K562 (cell line): ENCODE results near the gene DNAH8. TPM values are rescaled to one million over a fixed set of nuclear protein-coding genes. Genes with fewer than 3 reads are reported as not detected.

Experiments
- CREBBP ChIP-seq: IDR thresholded peaks from one replicate; pipeline ENCODE4 v1.6.1; 2012; ENCODE audit warnings: low read depth, mild to moderate bottlenecking, control low read depth, inconsistent platforms, low read length
- E2F3 ChIP-seq: fragments of 250-450 bp; sonication (Bioruptor Pico); IDR thresholded peaks from 2 replicates; pipeline ENCODE4 v1.4.0; 2020; ENCODE audit warnings: mild to moderate bottlenecking
- GTF2F1 ChIP-seq: IDR thresholded peaks from 2 replicates; pipeline ENCODE4 v1.6.1; 2011; ENCODE audit warnings: low read depth, low read length, improper control_type of control experiment
- HBP1 ChIP-seq: fragments of 450-650 bp; formaldehyde crosslinking; IDR thresholded peaks from 2 replicates; pipeline ENCODE4 v1.4.0; 2022; ENCODE audit warnings: missing genetic modification characterization
- HDAC1 ChIP-seq, 2 experiments: fragments of 450-650 bp; IDR thresholded peaks; 2 replicates each; pipeline ENCODE4 v1.6.1; 2016 to 2017; ENCODE audit warnings: inconsistent platforms in 1 of 2, mild to moderate bottlenecking in 1 of 2, moderate library complexity in 1 of 2
- HEY1 ChIP-seq: fragments of 250-450 bp; sonication (Bioruptor Pico); IDR thresholded peaks from 2 replicates; pipeline ENCODE4 v1.5.0; 2020; ENCODE audit warnings: mild to moderate bottlenecking, moderate library complexity, borderline replicate concordance
- HMBOX1 ChIP-seq: sonication (generic); IDR thresholded peaks from 2 replicates; pipeline ENCODE4 v1.6.1; 2016
- IFI16 ChIP-seq: fragments of 250-450 bp; sonication (Bioruptor Pico); IDR thresholded peaks from 2 replicates; pipeline ENCODE4 v2.1.2; 2022; ENCODE audit warnings: mild to moderate bottlenecking, inconsistent platforms
- IRF9 ChIP-seq: fragments of 450-650 bp; IDR thresholded peaks from 2 replicates; pipeline ENCODE4 v1.6.1; 2016; ENCODE audit warnings: missing biosample characterization, missing genetic modification characterization
- KAT2B ChIP-seq: IDR thresholded peaks from one replicate; pipeline ENCODE4 v1.6.1; 2012; ENCODE audit warnings: low read depth, mild to moderate bottlenecking, control low read depth, inconsistent platforms, low read length, moderate library complexity
- MTA2 ChIP-seq: fragments of 450-650 bp; IDR thresholded peaks from 2 replicates; pipeline ENCODE4 v1.6.1; 2016; ENCODE audit warnings: low read depth
- PHF21A ChIP-seq: fragments of 450-650 bp; IDR thresholded peaks from 2 replicates; pipeline ENCODE4 v1.6.1; 2017; ENCODE audit warnings: low read depth, borderline replicate concordance
- RHOXF2B ChIP-seq: fragments of 250-450 bp; sonication (Bioruptor Pico); conservative IDR thresholded peaks from 2 replicates; pipeline ENCODE4 v1.5.1; 2021
- SNRNP70 ChIP-seq: fragments of 200-400 bp; formaldehyde crosslinking; optimal IDR thresholded peaks from 2 replicates; pipeline ENCODE3; 2017; ENCODE audit warnings: low read depth, low read length
- SP2 ChIP-seq: IDR thresholded peaks from 2 replicates; pipeline ENCODE4 v1.6.1; 2011; ENCODE audit warnings: mild to moderate bottlenecking, low read depth, low read length, moderate library complexity; ENCODE audit not compliant: poor library complexity, severe bottlenecking; ENCODE audit errors: extremely low read depth
- SREBF1 ChIP-seq: fragments of 150-350 bp; IDR thresholded peaks from 2 replicates; pipeline ENCODE4 v1.6.1; 2014; ENCODE audit warnings: antibody characterized with exemption, low read depth, low read length, borderline replicate concordance
- TAF1 ChIP-seq: IDR thresholded peaks from 2 replicates; pipeline ENCODE4 v1.6.1; 2011; ENCODE audit warnings: mild to moderate bottlenecking, low read length, moderate library complexity; ENCODE audit not compliant: insufficient read depth, control insufficient read depth, severe bottlenecking; ENCODE audit errors: extremely low read depth
- TFAM ChIP-seq: fragments of 250-450 bp; sonication (Bioruptor Pico); conservative IDR thresholded peaks from 2 replicates; pipeline ENCODE4 v1.5.0; 2021; ENCODE audit warnings: mild to moderate bottlenecking, moderate library complexity
- THRB ChIP-seq: fragments of 450-650 bp; formaldehyde crosslinking; conservative IDR thresholded peaks from 2 replicates; pipeline ENCODE4 v1.4.0; 2022; ENCODE audit warnings: mild to moderate bottlenecking, missing genetic modification characterization
- TOE1 ChIP-seq, 2 experiments: fragments of 450-650 bp in 1 of 2; sonication (generic) in 1 of 2; formaldehyde crosslinking in 1 of 2; IDR thresholded peaks; 2 replicates each; pipeline versions ENCODE4 v1.7.1 to v1.8.0; 2016 to 2022; ENCODE audit warnings: borderline replicate concordance in 2 of 2, mild to moderate bottlenecking in 2 of 2, antibody characterized with exemption in 1 of 2, inconsistent platforms in 1 of 2, low read depth in 1 of 2, missing genetic modification reagents in 1 of 2, moderate library complexity in 1 of 2
- ZNF695 ChIP-seq: fragments of 450-650 bp; formaldehyde crosslinking; IDR thresholded peaks from 2 replicates; pipeline ENCODE4 v1.4.0; 2020; ENCODE audit warnings: mild to moderate bottlenecking, moderate library complexity
- ZNF780A ChIP-seq: fragments of 250-450 bp; sonication (Bioruptor Pico); IDR thresholded peaks from 2 replicates; pipeline ENCODE4 v1.5.0; 2021; ENCODE audit warnings: mild to moderate bottlenecking
- ZZZ3 ChIP-seq: fragments of 450-650 bp; IDR thresholded peaks from 2 replicates; pipeline ENCODE4 v1.6.1; 2016; ENCODE audit warnings: antibody characterized with exemption, mild to moderate bottlenecking, moderate library complexity
- polyA plus RNA-seq, 8 experiments: library from polyadenylated mRNA; depleted of rRNA in 4 of 8; stranded (reverse) in 5 of 8; unstranded in 3 of 8; fragments of >200 nt; fragmentation: Nextera tagmentation in 2 of 8; fragmentation: Illumina TruSeq in 1 of 8; extraction: Ambion mirVana in 2 of 8; extraction: Trizol in 1 of 8; gene quantifications; 2 replicates each; pipeline versions ENCODE4 v1.2.1 to v1.2.3, GENCODE V29; 2011 to 2014; ENCODE audit warnings: inconsistent platforms in 1 of 8, missing spikeins in 1 of 8
- total RNA-seq, 7 experiments: library from RNA; depleted of rRNA in 6 of 7; stranded (reverse); fragments of >200 nt in 6 of 7; fragmentation: Illumina TruSeq in 2 of 7; extraction: Trizol in 2 of 7; gene quantifications; 2 replicates each; pipeline versions ENCODE4 v1.2.1 to v1.2.3, GENCODE V29; 2011 to 2021; ENCODE audit warnings: low replicate concordance in 1 of 7

Gene DNAH8
- total and polyA plus RNA-seq, 9 of the 15 experiments (the other 6 are each of a cell fraction or from before 2014, with no cell fraction given), result 1.2 to 4.2 (median 2.9) TPM

GRCh38 chr6:39037082-39037508, 322.0 kb downstream of the DNAH8 start (continued):
- TF ChIP-seq IRF9 (no peak), HMBOX1 (peak; percentile 50; the same call in 1 of the 2 replicates), ZNF695 (CRISPR knock-in tag) (no peak), THRB (CRISPR knock-in tag) (0 out of 2 replicates have a peak, but pooled peaks have one; percentile 57), RHOXF2B (CRISPR knock-in tag) (no peak), PHF21A (no peak), HBP1 (CRISPR knock-in tag) (peak; percentile 62; the same call in 1 of the 2 replicates), TFAM (no peak), GTF2F1 (no peak), TAF1 (no peak), CREBBP (no peak), MTA2 (peak; percentile 71), IFI16 (CRISPR knock-in tag) (no peak), HEY1 (CRISPR knock-in tag) (no peak), ZNF780A (CRISPR knock-in tag) (no peak), TOE1 (IDR thresholded peaks at IDR 0.05; ENCODE audit: borderline replicate concordance) (no peak), TOE1 (CRISPR knock-in tag; IDR thresholded peaks at IDR 0.05; ENCODE audit: borderline replicate concordance, low read depth) (no peak), KAT2B (no peak), ZZZ3 (no peak), HDAC1 (IDR thresholded peaks at IDR 0.05) (peak in 1 of 2 experiments; percentile 79; a peak in 2 of 4 replicates), E2F3 (CRISPR knock-in tag) (no peak), SP2 (no peak), SNRNP70 (no peak), SREBF1 (no peak)
